ENCODE measurements around the gene PARP4.

PARP4 gene

GRCh38 chr13:24539500-24540165, 27.1 kb upstream of the PARP4 start:
- DNase-seq (ENCODE audit: low read depth): no peak
- no peak overlapping the region for H3K4me3 ChIP-seq (ENCODE audit: low read depth, low read length)
- TF ChIP-seq CTCF (conservative IDR thresholded peaks at IDR 0.05; ENCODE audit: low read depth, low read length): no peak

GRCh38 chr13:24529478-24529877, 16.9 kb upstream of the PARP4 start:
- DNase-seq (ENCODE audit: low read depth): no peak
- TF ChIP-seq CTCF (conservative IDR thresholded peaks at IDR 0.05; ENCODE audit: low read depth, low read length): no peak
- H3K4me3 ChIP-seq (ENCODE audit: low read depth, low read length): no peak overlapping the region

- H3K4me3 ChIP-seq (ENCODE audit: low read depth, low read length): no peak overlapping the region
- DNase-seq (ENCODE audit: low read depth): no peak
- peak; percentile 1 for TF ChIP-seq CTCF (conservative IDR thresholded peaks at IDR 0.05; ENCODE audit: low read depth, low read length)
These were observed 16.3 kb upstream of the PARP4 start for GRCh38 chr13:24528816-24529398.

GRCh38 chr13:24527266-24527775, 14.7 kb upstream of the PARP4 start:
- no peak overlapping the region for H3K4me3 ChIP-seq (ENCODE audit: low read depth, low read length)
- TF ChIP-seq CTCF (conservative IDR thresholded peaks at IDR 0.05; ENCODE audit: low read depth, low read length): no peak
- no peak for DNase-seq (ENCODE audit: low read depth)

- no peak for DNase-seq (ENCODE audit: low read depth)
- no peak for TF ChIP-seq CTCF (conservative IDR thresholded peaks at IDR 0.05; ENCODE audit: low read depth, low read length)
- no peak overlapping the region for H3K4me3 ChIP-seq (ENCODE audit: low read depth, low read length)
These were observed 8.2 kb upstream of the PARP4 start for GRCh38 chr13:24520733-24521132.

- no peak for TF ChIP-seq CTCF (conservative IDR thresholded peaks at IDR 0.05; ENCODE audit: low read depth, low read length)
- no peak overlapping the region for H3K4me3 ChIP-seq (ENCODE audit: low read depth, low read length)
- no peak for DNase-seq (ENCODE audit: low read depth)
These were observed 4.3 kb upstream of the PARP4 start for GRCh38 chr13:24516919-24517318.

- no peak for TF ChIP-seq CTCF (conservative IDR thresholded peaks at IDR 0.05; ENCODE audit: low read depth, low read length)
- no peak for DNase-seq (ENCODE audit: low read depth)
- H3K4me3 ChIP-seq (ENCODE audit: low read depth, low read length): peak overlapping the region; percentile 91
These were observed 283 bp upstream of the PARP4 start for GRCh38 chr13:24512908-24513213.

All from choroid plexus epithelial cell (primary cell).